H9 (cell line): ENCODE results near the gene EDDM13. TPM values are rescaled to one million over a fixed set of nuclear protein-coding genes. Genes with fewer than 3 reads are reported as not detected.

Experiments
- DNase-seq: peaks from one replicate; pipeline ENCODE4 v3.0.0-alpha.2; 2017
- H2AFZ ChIP-seq: one replicate; pipeline ENCODE4 v1.6.1; 2013; ENCODE audit warnings: mild to moderate bottlenecking, low read length, control low read depth, moderate library complexity
- H2AK5ac ChIP-seq: 2 replicates; pipeline ENCODE4 v1.6.1; 2013; ENCODE audit warnings: low read length, control low read depth, mixed read lengths; ENCODE audit not compliant: insufficient read length
- H2BK120ac ChIP-seq: one replicate; pipeline ENCODE4 v1.6.1; 2013; ENCODE audit warnings: low read depth, mild to moderate bottlenecking, low read length, control low read depth, inconsistent platforms; ENCODE audit not compliant: poor library complexity, severe bottlenecking
- H2BK12ac ChIP-seq: 2 replicates; pipeline ENCODE4 v1.6.1; 2013; ENCODE audit warnings: low read length, control low read depth, mixed read lengths, low read depth; ENCODE audit not compliant: insufficient read length
- H2BK15ac ChIP-seq: 2 replicates; pipeline ENCODE4 v1.6.1; 2013; ENCODE audit warnings: low read depth, low read length, control low read depth
- H2BK20ac ChIP-seq: one replicate; pipeline ENCODE4 v1.6.1; 2013; ENCODE audit warnings: low read depth, mild to moderate bottlenecking, low read length, control low read depth, inconsistent platforms; ENCODE audit not compliant: poor library complexity, severe bottlenecking
- H2BK5ac ChIP-seq: 2 replicates; pipeline ENCODE4 v1.6.1; 2013; ENCODE audit warnings: low read length, control low read depth, mixed read lengths; ENCODE audit not compliant: insufficient read length
- H3K14ac ChIP-seq: 2 replicates; pipeline ENCODE4 v1.6.1; 2013; ENCODE audit warnings: low read length, control low read depth; ENCODE audit not compliant: insufficient read depth
- H3K18ac ChIP-seq: 2 replicates; pipeline ENCODE4 v1.6.1; 2013; ENCODE audit warnings: low read depth, mild to moderate bottlenecking, mixed read lengths, low read length, control low read depth; ENCODE audit not compliant: insufficient read length
- H3K23ac ChIP-seq: 2 replicates; pipeline ENCODE4 v1.6.1; 2013; ENCODE audit warnings: low read length, control low read depth, mixed read lengths, low read depth; ENCODE audit not compliant: insufficient read length
- H3K23me2 ChIP-seq: 2 replicates; pipeline ENCODE4 v1.6.1; 2013; ENCODE audit warnings: low read depth, mild to moderate bottlenecking, mixed read lengths, low read length, control low read depth; ENCODE audit not compliant: insufficient read length, poor library complexity, severe bottlenecking
- H3K27ac ChIP-seq: 2 replicates; pipeline ENCODE4 v1.5.1; 2013; ENCODE audit warnings: low read length, control low read depth, mixed read lengths, low read depth; ENCODE audit not compliant: insufficient read length
- H3K27me3 ChIP-seq: 2 replicates; pipeline ENCODE4 v1.6.1; 2013; ENCODE audit warnings: low read length, control low read depth, inconsistent platforms; ENCODE audit not compliant: insufficient read depth
- H3K4ac ChIP-seq: 2 replicates; pipeline ENCODE4 v1.6.1; 2013; ENCODE audit warnings: low read depth, mild to moderate bottlenecking, control low read depth, inconsistent platforms, low read length, moderate library complexity
- H3K4me1 ChIP-seq: 2 replicates; pipeline ENCODE4 v1.6.1; 2013; ENCODE audit warnings: low read length, control low read depth, inconsistent platforms; ENCODE audit not compliant: insufficient read depth
- H3K4me2 ChIP-seq: 2 replicates; pipeline ENCODE4 v1.6.1; 2013; ENCODE audit warnings: low read length, control low read depth, mixed read lengths; ENCODE audit not compliant: insufficient read length, insufficient read depth
- H3K56ac ChIP-seq: 2 replicates; pipeline ENCODE4 v1.6.1; 2013; ENCODE audit warnings: low read depth, mild to moderate bottlenecking, mixed read lengths, low read length, control low read depth; ENCODE audit not compliant: insufficient read length
- H3K79me1 ChIP-seq: 2 replicates; pipeline ENCODE4 v1.6.1; 2013; ENCODE audit warnings: low read depth, mild to moderate bottlenecking, moderate library complexity, low read length, control low read depth, inconsistent platforms; ENCODE audit not compliant: insufficient read depth, poor library complexity, severe bottlenecking
- H3K79me2 ChIP-seq: 2 replicates; pipeline ENCODE4 v1.6.1; 2013; ENCODE audit warnings: low read length, control low read depth, inconsistent platforms; ENCODE audit not compliant: insufficient read depth
- H3K9ac ChIP-seq: 2 replicates; pipeline ENCODE4 v1.6.1; 2013; ENCODE audit warnings: low read length, control low read depth, mixed read lengths; ENCODE audit not compliant: insufficient read length; ENCODE audit errors: extremely low read depth
- H3K9me3 ChIP-seq: one replicate; pipeline ENCODE4 v1.6.1; 2013; ENCODE audit warnings: low read depth, low read length, inconsistent platforms; ENCODE audit not compliant: control insufficient read depth
- H3T11ph ChIP-seq: one replicate; pipeline ENCODE4 v1.6.1; 2013; ENCODE audit warnings: mild to moderate bottlenecking, low read length, control low read depth, inconsistent platforms
- H4K20me1 ChIP-seq: one replicate; pipeline ENCODE4 v1.6.1; 2013; ENCODE audit not compliant: control insufficient read depth, insufficient read length, insufficient read depth
- H4K5ac ChIP-seq: 2 replicates; pipeline ENCODE4 v1.6.1; 2013; ENCODE audit warnings: low read depth, mild to moderate bottlenecking, mixed read lengths, low read length, control low read depth; ENCODE audit not compliant: insufficient read length
- H4K8ac ChIP-seq: replicated peaks from 2 replicates; pipeline ENCODE4 v1.6.1; 2013; ENCODE audit warnings: low read length, control low read depth, mixed read lengths, low read depth; ENCODE audit not compliant: insufficient read length
- H4K91ac ChIP-seq: 2 replicates; pipeline ENCODE4 v1.6.1; 2013; ENCODE audit warnings: low read depth, mild to moderate bottlenecking, moderate library complexity, mixed read lengths, low read length, control low read depth; ENCODE audit not compliant: insufficient read length
- H3K27ac Mint-ChIP-seq, 3 experiments: 2 replicates in 2 of 3; 3 replicates in 1 of 3; pipeline ENCODE4 v1.8.0; 2020 to 2021; ENCODE audit warnings: mixed read lengths in 3 of 3, mild to moderate bottlenecking in 1 of 3, moderate library complexity in 1 of 3
- H3K27me3 Mint-ChIP-seq: 2 replicates; pipeline ENCODE4 v1.8.0; 2021; ENCODE audit warnings: low read depth, mild to moderate bottlenecking, moderate library complexity, mixed read lengths
- H3K36me3 Mint-ChIP-seq, 3 experiments: 2 replicates in 2 of 3; 3 replicates in 1 of 3; pipeline ENCODE4 v1.8.0; 2020 to 2021; ENCODE audit warnings: low read depth in 3 of 3, mixed read lengths in 3 of 3; ENCODE audit not compliant: insufficient read depth in 1 of 3
- H3K4me1 Mint-ChIP-seq, 2 experiments: 2 replicates each; pipeline ENCODE4 v1.8.0; 2020; ENCODE audit warnings: mixed read lengths in 2 of 2
- H3K4me3 Mint-ChIP-seq, 2 experiments: 2 replicates in 1 of 2; 3 replicates in 1 of 2; pipeline ENCODE4 v1.8.0; 2020 to 2021; ENCODE audit warnings: mild to moderate bottlenecking in 2 of 2, mixed read lengths in 2 of 2, moderate library complexity in 1 of 2
- H3K9me3 Mint-ChIP-seq, 2 experiments: 2 replicates in 1 of 2; 3 replicates in 1 of 2; pipeline ENCODE4 v1.8.0; 2020; ENCODE audit warnings: mild to moderate bottlenecking in 2 of 2, mixed read lengths in 2 of 2, moderate library complexity in 1 of 2
- WGBS: extraction: QIAGEN DNeasy Blood & Tissue Kit; methylation state at CpG from one replicate; pipeline ENCODE4 v1.1.7; 2013; ENCODE audit warnings: missing lambda C conversion rate, low lambda C conversion rate, mixed read lengths; ENCODE audit not compliant: insufficient read length; ENCODE audit errors: extremely low coverage; 5-methylcytosine and 5-hydroxymethylcytosine counted together
- total RNA-seq: library from RNA; stranded (reverse); gene quantifications from 2 replicates; pipeline ENCODE4 v1.2.1, GENCODE V29; 2021
- TF ChIP-seq, protein P1 (sequence below): fragments of 200-600 bp; sonication (generic); conservative IDR thresholded peaks from 3 replicates; pipeline ENCODE4 v1.8.0; 2021; ENCODE audit warnings: antibody characterized with exemption, mild to moderate bottlenecking

Gene EDDM13
- total RNA-seq, 1 experiment from 2014 or later: not detected

DNA sequence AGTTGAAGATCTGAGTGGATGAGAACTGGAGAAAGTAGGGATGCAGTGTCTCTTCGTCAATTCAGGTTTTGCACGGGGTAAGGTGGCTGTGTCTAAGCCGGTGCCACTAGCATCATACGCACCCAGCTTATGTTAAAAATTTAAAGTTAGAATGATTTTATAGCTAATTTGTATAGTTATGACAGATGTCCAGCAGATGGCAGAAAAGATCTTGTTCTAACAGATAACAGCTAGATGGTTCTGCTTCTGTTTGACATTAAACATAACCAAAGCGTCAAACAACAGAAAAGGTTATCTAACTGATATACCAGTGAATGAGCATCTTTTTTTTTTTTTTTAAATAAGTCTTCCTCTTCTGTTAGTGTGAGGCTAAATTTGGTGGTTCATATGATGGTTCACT is 18.8 kb upstream of the EDDM13 start:
- Mint-ChIP-seq H3K4me3 (no peak overlapping the region), H3K9me3 (peaks cover 13 to 45% of the 10 kb centered on the region in 2 experiments), H3K36me3 (peaks cover 2 to 10% (median 9%) of the 10 kb centered on the region in 3 experiments), H3K27ac (no peak overlapping the region), H3K27me3 (peaks cover 37% of the 10 kb centered on the region), H3K4me1 (no peaks in the 10 kb centered on the region)
- no peak overlapping the region for H2BK120ac ChIP-seq
- no peak overlapping the region for H2AK5ac ChIP-seq
- no peak overlapping the region for H2BK20ac ChIP-seq
- H3K4ac ChIP-seq: no peak overlapping the region
- H4K5ac ChIP-seq: no peak overlapping the region
- no peak overlapping the region for H3T11ph ChIP-seq
- no peak overlapping the region for H3K4me2 ChIP-seq
- H3K23ac ChIP-seq: no peak overlapping the region
- no peak overlapping the region for H2BK15ac ChIP-seq
- H3K56ac ChIP-seq: no peak overlapping the region
- H3K79me1 ChIP-seq: no peaks in the 10 kb centered on the region
- H4K8ac ChIP-seq: no peak overlapping the region
- H2BK5ac ChIP-seq: no peak overlapping the region
- no peak for DNase-seq
- H3K23me2 ChIP-seq: no peaks in the 10 kb centered on the region
- no peak overlapping the region for H4K91ac ChIP-seq
- no peaks in the 10 kb centered on the region for H3K4me1 ChIP-seq
- H3K9ac ChIP-seq: no peak overlapping the region
- no peak overlapping the region for H2AFZ ChIP-seq
- TF ChIP-seq, protein P1, sequence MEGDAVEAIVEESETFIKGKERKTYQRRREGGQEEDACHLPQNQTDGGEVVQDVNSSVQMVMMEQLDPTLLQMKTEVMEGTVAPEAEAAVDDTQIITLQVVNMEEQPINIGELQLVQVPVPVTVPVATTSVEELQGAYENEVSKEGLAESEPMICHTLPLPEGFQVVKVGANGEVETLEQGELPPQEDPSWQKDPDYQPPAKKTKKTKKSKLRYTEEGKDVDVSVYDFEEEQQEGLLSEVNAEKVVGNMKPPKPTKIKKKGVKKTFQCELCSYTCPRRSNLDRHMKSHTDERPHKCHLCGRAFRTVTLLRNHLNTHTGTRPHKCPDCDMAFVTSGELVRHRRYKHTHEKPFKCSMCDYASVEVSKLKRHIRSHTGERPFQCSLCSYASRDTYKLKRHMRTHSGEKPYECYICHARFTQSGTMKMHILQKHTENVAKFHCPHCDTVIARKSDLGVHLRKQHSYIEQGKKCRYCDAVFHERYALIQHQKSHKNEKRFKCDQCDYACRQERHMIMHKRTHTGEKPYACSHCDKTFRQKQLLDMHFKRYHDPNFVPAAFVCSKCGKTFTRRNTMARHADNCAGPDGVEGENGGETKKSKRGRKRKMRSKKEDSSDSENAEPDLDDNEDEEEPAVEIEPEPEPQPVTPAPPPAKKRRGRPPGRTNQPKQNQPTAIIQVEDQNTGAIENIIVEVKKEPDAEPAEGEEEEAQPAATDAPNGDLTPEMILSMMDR: peak; percentile 34; the same call in 1 of the 3 replicates
- no peak overlapping the region for H2BK12ac ChIP-seq
- H3K9me3 ChIP-seq: peaks cover 4% of the 10 kb centered on the region
- no peak overlapping the region for H3K18ac ChIP-seq
- H3K27me3 ChIP-seq: no peaks in the 10 kb centered on the region
- H3K27ac ChIP-seq: no peak overlapping the region
- no peaks in the 10 kb centered on the region for H3K79me2 ChIP-seq
- no peak overlapping the region for H3K14ac ChIP-seq
- no peaks in the 10 kb centered on the region for H4K20me1 ChIP-seq
- WGBS: no CpG with 5 or more reads among the region's 5 CpGs
